ENCODE data around the gene DYRK1A.
A peak's percentile ranks its signal among the peaks of the same experiment; 100 is the strongest.
"Not testable (repeated sequence)": the region's sequence is repeated elsewhere in the genome, so short reads cannot be mapped to it uniquely, and the experiment has no call there.

The DYRK1A gene

DNA sequence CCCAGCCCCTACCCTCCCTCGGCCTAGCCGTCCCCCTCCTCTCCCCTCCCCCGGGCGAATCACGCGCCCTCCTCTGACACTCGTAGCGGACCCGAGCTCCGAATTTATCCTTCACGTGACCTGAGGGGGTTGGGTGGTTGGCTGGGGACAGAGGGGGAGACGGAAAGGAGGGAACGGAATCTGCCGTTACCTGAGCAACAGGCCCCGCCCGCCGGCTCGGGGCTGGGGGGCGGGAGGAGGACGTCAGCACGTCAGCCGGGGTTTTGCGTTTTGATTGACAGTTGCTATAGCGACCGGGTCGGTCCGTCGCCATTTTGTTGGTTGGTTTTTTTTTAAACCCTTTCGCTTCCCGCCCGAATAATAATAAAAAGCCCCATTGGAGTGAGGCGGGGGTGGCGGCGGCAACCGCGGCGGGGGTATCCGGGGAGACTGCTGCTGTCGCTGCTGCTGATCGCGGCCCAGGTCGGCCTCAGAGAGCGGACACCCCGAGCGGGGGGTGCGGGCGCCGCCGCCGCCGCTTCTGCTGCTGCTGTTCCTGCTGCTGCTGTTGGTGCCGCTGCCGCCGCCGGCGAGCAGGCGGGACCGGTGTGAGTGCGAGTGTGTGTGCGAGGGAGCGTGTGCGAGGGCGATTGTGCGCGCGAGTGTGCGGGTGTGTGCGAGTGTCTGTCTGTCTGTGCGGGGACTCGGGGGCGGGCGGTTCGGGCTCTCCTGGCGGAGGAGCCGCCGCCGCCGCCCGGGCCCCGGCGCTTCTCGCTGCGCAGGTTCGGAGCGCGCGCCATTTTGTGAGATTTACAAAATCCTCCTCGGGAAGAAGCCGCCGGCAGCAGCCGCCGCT is at the start of gene DYRK1A:
Gene DYRK1A, plus strand, starts transcription at position 292 of the 835 bp plus-strand sequence. CDS start 53,602 bp downstream, outside the sequence.
- DNase-seq (ENCODE audit: low read depth in 1 of 2, low spot score in 1 of 2): peak; percentile 94 to 98

DNA sequence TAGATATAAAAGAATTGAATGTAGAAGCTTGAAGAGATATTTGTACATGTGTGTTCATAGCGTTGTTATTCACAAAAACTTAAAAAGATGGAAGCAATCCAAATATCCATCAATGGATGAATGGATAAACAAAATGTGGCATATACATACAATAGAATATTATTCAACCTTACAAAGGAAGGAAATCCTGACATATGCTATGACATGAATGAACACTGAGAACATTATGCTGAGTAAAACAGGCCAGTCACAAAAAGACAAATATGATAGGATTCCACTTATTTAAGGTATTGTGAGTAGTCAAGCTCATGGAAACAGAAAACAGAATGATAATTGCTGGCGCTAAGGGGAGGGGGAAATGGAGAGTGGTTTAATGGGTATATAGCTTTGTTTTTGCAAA is 47.0 kb upstream of the DYRK1A start:
- no peak for DNase-seq (ENCODE audit: low read depth in 1 of 2, low spot score in 1 of 2)

DNA sequence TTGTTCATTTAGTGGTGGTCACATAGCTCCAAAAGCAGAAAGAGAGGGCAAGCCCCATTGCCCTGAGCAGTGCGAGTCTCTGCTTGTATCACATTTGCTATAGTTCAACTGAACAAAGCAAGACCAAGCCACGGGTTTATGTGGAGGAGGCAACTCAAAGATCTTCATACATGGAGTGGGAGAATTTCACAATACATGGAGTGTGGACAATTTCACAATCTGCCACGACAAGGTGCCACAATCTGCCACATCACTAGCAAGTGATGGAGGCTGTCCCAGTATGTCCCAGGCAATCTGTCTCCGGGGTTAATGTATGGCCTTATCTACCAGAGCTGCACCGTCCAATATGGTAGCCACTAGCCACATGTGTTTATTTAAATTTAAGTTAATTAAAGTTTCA is 44.5 kb upstream of the DYRK1A start:
- DNase-seq (ENCODE audit: low read depth in 1 of 2, low spot score in 1 of 2): no peak

DNA sequence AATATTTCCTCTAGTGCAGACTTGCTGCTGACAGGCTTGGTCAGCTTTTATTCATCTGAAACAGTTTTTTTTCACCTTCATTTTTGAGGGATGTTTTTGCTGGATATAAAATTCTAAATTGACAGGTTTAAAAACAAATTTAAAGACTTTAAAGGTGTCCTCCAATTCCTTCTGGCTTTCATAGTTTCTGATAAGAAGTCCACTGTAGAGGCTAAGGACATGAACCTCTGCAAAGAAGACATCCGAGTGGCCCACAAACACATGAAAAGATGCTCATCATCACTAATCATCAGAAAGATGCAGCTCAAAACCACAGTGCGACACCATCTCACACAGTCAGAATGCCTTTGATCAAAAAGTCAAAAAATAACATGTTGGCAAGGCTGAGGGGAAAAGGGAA is 42.0 kb upstream of the DYRK1A start:
- DNase-seq (ENCODE audit: low read depth in 1 of 2, low spot score in 1 of 2): no peak

DNA sequence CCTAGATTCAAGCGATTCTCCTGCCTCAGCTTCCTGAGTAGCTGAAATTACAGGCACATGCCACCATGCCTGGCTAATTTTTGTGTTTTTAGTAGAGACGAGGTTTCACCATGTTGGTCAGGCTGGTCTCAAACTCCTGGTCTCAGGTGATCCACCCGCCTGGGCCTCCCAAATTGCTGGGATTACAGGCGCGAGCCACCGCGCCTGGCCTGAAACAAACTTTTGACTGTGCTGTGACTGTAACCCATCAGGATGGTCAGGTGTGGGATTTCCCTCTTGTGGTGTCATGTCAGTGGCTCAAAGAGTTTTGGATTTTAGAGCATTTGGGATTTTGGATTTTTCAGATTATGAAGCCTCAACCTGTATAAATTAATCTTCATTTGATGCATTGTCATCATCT is 38.4 kb upstream of the DYRK1A start:
- not testable (repeated sequence) for DNase-seq (ENCODE audit: low read depth in 1 of 2, low spot score in 1 of 2)

DNA sequence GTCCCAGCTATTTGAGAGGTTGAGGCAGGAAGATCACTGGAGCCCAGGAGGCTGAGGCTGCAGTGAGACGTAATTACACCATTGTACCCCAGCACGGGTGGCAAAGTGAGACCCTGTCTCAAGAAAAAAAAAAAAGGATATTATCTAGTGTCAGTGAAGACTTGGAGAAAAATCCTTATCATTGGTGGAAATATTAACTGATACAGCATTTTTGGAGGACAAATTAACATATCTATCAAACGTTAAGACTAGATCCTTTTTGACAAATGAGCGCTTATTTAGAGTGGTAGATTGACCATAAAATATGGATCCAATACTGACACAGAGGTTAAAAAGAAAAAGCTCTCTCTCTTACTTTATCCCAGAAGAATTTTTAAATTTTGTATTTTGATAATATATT is 35.2 kb upstream of the DYRK1A start:
- no peak for DNase-seq (ENCODE audit: low read depth in 1 of 2, low spot score in 1 of 2)

DNA sequence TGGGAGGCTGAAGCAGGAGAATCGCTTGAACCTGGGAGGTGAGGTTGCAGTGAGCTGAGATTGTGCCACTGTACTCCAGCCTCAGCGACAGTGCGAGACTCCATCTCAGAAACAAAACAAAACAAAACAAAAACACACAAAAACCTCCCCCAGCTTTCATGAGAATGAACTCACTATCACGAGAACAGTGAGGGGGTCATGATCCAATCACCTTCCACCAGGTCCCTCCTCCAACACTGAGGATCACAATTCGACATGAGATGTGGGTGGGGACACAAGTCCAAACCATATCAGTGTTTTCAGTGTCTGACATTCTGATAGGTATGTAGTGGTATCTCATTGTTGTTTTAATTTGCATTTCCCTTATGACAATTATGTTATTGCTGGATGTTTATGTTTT is 31.5 kb upstream of the DYRK1A start:
- DNase-seq (ENCODE audit: low read depth in 1 of 2, low spot score in 1 of 2): no peak

DNA sequence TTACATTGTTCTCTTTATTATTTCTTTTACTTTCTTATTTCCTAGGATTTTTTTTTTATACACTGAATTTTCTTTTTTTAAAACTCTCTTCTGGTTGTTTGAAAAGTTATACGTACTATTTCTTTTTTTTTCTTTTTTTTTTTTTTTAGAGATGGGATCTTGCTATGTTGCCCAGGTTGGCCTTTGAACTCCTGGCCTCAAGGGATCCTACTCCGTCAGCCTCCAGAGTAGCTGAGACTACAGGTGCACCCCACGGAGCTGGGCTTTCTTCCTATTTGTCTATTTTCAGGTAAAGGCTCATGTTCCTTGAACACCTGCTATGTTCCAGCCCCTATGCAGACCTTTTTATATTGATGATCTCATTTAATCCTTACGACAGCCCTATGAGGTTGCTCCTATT is 29.4 kb upstream of the DYRK1A start:
- no peak for DNase-seq (ENCODE audit: low read depth in 1 of 2, low spot score in 1 of 2)

DNA sequence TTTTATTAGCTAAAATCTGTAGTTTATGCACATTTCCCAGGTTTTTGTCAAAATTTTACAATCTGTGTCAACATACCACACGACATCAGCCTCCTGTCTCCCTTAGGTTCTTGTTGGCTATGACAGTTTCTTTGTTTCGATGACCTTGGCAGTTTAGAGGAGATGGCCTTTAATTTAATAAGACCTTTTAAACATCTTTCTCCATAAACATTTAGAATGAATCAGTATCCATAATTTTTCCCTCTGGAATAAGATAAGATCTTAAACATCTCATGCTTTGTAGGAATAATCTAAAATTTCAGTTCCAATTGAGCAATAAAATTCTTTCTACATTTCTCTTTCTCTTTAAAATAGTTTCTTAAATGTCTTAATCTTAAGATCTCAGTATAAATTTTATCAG is 28.7 kb upstream of the DYRK1A start:
- no peak for DNase-seq (ENCODE audit: low read depth in 1 of 2, low spot score in 1 of 2)

DNA sequence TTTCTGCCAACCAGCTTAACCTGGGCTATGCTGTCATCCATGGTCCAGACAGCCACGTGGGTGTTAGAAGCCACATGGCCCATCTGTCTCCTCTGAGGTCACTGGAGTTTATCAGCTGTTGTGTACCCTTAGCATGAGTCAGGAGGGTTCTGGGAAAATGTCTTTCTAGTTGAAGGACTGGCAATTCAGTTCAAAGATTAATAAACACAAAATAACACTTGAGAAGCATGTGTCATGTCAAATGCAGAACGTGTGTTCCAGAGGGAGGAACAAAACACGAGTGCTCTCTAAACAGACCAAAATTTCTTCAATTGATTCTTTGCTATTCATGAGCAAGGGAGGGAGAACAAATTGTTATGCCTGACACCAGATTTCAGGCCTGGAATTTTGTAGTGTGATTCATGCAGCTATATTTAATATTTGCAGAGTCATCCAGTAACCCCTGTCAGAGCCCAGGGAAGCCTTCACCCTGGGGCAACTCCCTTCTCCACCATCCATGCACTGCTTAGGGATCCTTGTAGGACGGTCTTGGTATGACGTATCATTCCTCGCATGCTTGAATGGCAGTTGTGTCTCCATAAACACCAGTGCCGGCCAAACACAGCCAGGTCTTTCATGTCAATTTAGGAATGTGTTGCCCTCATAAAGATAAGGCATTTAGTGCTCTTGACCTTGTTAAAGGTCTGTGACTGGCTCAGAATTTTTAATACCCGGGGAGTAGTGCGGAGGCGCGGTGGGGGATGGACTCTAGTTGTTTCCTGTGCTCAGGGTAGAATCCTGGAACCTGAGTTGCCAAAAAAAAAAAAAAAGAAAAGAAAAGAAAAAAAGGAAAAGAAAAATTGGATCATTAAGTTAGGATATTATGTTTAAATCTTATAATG is 27.7 kb upstream of the DYRK1A start:
- no peak for DNase-seq (ENCODE audit: low read depth in 1 of 2, low spot score in 1 of 2)

DNA sequence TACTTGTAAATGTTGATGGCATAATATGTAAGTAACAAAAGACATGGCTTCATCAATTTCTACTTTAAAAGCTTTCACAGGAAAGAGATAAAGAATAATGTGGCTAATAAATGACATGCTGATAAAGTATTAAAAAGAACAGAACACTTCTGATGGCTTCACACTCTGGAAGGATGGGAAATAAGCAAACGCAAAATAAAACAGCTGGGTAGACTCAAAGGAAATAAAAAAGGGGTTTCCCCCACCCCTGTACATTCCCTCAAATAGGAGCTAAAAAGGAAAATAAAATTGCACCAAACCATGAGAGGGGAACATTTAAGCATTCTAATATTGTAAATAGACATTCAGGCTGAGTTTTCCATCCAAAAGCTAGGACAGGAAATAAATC is 27.0 kb upstream of the DYRK1A start:
- DNase-seq (ENCODE audit: low read depth in 1 of 2, low spot score in 1 of 2): no peak

DNA sequence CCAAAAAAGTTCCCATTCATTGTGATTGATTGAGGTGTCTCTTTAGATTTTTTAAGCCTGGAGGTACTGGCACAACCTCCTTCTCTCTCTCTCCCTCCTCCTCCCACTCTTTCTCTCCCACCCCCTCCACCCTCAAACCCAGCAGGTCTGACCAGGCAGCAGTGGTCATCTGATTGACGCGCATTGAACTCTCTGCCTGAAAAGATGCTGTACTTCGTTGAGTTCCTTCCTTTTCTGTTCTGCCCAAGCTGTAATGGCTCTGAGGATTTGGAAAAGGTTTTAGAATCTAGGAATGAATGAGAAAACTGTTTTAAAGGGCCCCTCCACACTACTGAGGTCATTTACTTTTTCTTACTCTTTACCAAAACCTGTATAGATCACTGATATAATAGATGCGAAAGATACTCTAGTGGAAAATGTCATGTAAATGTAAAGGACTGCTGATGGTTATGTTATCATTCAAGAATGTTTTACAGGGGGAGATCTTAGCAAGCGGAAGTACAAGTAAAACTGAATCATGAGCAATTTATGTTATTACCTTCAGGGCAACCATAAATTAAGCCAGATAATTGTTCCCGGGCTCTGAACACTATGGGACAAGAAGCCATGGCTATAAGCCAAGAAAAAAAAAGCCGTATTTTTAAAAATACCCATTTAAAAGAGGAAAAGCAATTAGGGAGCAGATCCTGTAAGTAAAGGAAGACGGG is 25.2 kb upstream of the DYRK1A start:
- no peak for DNase-seq (ENCODE audit: low read depth in 1 of 2, low spot score in 1 of 2)

DNA sequence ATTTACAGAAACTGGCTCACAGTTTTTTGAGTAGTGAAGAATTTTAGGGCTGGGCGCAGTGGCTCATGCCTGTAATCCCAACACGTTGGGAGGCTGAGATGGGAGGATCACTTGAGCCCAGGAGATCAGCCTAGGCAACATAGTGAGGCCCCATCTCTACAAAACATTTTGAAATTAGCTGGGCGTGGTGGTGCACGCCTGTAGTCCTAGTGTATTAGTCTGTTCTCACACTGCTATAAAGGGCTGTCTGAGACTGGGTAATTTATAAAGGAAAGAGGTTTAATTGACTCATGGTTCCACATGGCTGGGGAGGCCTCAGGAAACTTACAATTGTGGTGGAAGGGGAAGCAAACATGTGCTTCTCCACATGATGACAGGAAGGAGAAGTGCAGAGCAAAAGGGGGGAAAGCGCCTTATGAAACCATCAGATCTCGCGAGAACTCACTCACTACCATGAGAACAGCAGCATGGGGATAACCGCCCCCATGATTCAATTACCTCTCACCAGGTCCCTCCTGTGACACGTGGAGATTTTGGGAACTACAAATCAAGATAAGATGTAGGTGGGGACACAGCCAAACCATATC is 24.4 kb upstream of the DYRK1A start:
- DNase-seq (ENCODE audit: low read depth in 1 of 2, low spot score in 1 of 2): no peak

DNA sequence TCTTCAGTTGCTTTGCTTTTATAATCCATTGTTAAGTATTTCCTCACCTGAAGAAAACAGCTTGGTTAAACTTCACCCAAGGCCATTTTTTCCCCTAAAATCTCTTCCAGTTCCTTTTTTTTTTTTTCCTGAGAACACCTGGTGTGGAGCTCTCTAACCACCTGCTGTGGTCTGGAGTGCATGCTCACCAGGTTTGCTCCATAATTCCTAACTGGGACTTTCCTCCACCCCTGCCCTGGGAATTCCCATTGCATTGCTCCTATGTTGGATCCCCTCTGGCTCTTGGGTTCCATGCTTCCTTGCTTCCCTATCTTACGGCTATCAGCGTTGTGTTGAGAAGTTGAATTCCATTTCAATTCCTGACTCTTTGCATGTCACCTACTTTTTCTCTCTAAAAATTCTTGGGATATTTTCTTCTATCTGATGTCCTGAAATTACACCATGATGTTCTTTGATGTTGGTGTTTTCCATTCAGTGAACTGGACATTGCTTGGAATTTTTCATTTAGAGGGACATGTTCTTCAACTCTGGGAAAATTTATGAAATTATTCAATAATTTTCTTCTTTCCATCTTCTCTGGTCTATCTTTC is 19.6 kb upstream of the DYRK1A start:
- DNase-seq (ENCODE audit: low read depth in 1 of 2, low spot score in 1 of 2): no peak

DNA sequence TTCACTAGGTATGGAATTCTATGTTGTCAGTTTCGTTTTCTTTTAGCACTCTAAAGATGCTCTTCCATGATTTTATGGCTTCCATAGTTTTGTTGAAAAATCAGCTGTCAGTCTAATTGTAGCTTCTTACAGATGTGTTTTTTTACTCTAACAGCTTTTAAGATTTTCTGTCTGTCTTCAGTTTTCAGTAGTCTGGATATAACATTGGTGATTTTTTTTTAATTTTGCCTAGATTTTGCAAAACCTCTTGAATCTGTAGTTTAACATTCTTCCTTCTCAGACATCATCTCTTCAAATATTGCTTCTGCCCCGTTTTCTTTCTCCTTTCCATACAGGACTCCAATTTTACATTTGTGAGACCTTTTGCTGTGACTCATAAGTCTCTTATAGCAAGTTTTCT is 17.9 kb upstream of the DYRK1A start:
- DNase-seq (ENCODE audit: low read depth in 1 of 2, low spot score in 1 of 2): no peak

DNA sequence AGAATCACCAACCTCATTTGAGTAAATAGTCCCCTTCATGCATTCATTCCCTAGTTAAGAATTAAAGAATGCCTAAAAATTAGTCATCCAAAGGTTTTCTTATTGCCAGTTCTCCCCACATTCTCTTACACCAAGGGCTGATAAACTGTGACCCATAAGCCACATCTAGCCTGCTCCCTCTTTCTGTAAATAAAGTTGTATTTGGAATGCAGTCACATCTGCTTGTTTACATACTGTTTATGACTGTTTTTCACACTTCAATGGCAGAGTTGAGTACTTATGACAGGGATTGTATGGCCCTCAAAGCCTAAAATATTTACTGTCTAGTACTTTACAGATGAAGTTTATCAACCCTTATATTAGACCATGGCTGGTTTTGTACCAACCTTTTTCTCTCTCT is 16.1 kb upstream of the DYRK1A start:
- DNase-seq (ENCODE audit: low read depth in 1 of 2, low spot score in 1 of 2): no peak

DNA sequence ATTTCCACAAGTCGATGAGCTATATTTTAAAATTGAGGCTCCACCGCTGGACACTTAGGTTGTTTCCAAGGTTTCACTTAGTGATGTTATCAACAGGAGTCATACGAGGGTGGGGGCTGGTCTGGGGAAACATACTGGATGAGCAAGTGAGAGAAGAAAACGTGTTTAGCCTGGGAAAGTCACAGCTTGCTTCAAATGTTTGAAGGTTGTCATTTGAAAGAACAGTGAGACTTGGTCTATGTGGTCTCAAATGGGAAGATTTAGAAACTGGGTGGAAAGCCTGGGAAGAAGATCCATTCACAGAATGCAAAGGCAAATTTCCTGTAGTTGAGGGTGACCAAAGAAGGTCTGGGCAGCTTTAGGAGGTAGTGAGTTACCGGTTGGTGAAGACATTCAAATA is 9.9 kb upstream of the DYRK1A start:
- DNase-seq (ENCODE audit: low read depth in 1 of 2, low spot score in 1 of 2): no peak

DNA sequence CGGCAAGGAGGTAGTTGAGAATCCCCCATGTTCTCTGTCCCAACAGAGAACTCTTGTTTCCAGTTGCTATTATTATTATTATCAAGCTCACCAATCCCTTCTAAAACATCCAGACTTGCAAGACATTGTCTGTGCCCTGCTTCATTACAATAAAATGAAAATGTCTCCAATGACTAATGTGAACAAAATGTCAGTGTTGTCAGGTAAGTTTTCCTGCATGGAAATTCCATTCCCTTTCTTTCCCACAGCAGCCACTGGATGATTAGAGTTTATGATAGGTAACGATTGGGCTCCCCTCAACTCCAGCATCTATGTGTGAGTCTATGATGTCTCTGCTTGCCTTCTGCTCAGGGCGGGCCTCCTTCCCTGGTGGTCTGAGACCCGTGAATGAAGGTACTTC is 8.9 kb upstream of the DYRK1A start:
- no peak for DNase-seq (ENCODE audit: low read depth in 1 of 2, low spot score in 1 of 2)

DNA sequence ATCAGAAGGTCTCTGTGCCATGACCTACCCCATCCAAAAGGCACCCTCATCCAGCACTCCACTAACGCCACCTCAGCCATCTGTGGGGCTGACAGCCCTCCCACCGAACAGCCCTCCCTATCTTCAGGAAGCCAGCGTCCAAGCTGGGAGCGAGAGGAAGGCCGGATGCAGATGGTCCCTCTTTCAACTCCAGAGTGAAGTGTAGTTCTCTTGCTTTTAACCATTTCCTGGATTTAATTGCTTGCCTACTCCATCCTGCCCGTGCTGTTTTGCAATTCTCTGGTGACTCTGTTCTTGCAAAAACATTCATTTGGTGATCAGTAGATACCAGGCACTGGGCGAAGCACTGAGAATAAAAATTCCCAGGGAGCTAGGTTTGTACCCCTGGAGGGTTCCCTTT is 8.2 kb upstream of the DYRK1A start:
- DNase-seq (ENCODE audit: low read depth in 1 of 2, low spot score in 1 of 2): no peak

DNA sequence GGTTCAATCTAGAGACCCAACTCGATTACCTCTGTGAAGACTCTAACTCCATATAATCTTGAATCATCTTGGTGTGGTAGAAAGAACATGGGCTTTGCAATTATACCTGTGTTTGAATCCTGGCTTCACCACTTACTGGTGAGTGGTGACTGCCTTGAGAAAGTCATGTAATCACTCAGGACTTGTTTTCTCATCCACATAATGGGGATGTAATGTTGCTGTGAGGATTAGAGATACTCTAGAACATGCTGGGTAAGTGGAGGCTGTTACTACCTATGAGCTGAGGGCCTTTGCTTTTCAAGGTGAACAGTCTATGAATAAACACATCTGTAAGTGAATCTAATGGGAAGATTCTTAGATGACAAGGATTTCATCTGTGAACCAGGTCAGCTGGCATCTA is 2.6 kb upstream of the DYRK1A start:
- DNase-seq (ENCODE audit: low read depth in 1 of 2, low spot score in 1 of 2): no peak

DNA sequence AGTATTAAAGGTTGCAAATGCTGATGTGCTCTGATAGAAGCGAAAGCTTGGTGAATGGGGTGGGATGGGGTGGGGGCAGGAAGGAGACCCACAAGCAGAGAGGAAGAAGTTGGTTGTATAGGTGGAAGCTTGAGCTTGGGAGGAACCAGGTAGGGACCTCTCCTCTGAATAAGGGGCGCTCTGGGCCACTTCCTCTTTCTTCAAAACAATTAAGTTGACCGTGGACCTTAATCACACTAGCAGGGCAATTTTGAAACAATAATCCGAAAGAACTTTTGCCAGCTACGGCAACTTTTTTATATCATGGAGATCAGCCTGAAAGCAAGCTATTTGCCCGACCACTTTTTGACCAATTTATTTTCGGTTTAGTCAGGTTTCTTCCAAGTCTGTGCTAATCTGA is 1.9 kb upstream of the DYRK1A start:
- DNase-seq (ENCODE audit: low read depth in 1 of 2, low spot score in 1 of 2): no peak

All from activated CD4-positive, alpha-beta T cell treated with anti-CD3 and anti-CD28 coated beads, Interleukin-2, amount 50 U/mL, for 24 hours (primary cell).